Hepatocyte (in vitro differentiated cells): ENCODE measurements around the gene ZNF792.

Source experiments
- CTCF ChIP-seq: fragments of 200-600 bp; sonication (generic); IDR thresholded peaks from 2 replicates; pipeline ENCODE4 v1.5.1; 2016; ENCODE audit warnings: antibody characterized with exemption, mild to moderate bottlenecking; ENCODE audit not compliant: poor library complexity
- EZH2 ChIP-seq: fragments of 200-600 bp; sonication (generic); IDR thresholded peaks from 2 replicates; pipeline ENCODE4 v1.6.1; 2016; ENCODE audit warnings: antibody characterized with exemption, mild to moderate bottlenecking, borderline replicate concordance
- EZH2phosphoT487 ChIP-seq: fragments of 200-600 bp; sonication (generic); IDR thresholded peaks from one replicate; pipeline ENCODE4 v1.6.1; 2018; ENCODE audit warnings: antibody characterized with exemption, mild to moderate bottlenecking, low read depth, moderate library complexity; ENCODE audit not compliant: unreplicated experiment, severe bottlenecking

- no peak for TF ChIP-seq CTCF
- no peak for TF ChIP-seq EZH2
- TF ChIP-seq EZH2phosphoT487 = no peak
Observed at GRCh38 chr19:35006999-35007365, 43.0 kb upstream of the ZNF792 start.
